ENCODE measurements around the gene MSI2.

GRCh38 chr17:57540596-57540995 lies 284.3 kb downstream of the MSI2 start:
- TF ChIP-seq CTCF (IDR thresholded peaks at IDR 0.05), result no peak
- no peak for TF ChIP-seq POLR2A (IDR thresholded peaks at IDR 0.05)
